Suprapubic skin (tissue), 4 donors: ENCODE results near the gene ZFYVE19.

Source experiments
- POLR2A ChIP-seq, 2 donors: fragments of 450-650 bp; IDR thresholded peaks; one replicate each; pipeline ENCODE4 v1.6.1; 2017; ENCODE audit warnings: antibody characterized with exemption in 2 of 2, mild to moderate bottlenecking in 2 of 2, moderate library complexity in 2 of 2
- POLR2AphosphoS5 ChIP-seq, 3 donors: sonication (generic); formaldehyde crosslinking; IDR thresholded peaks; one replicate each; pipeline ENCODE4 v1.6.1; 2017; ENCODE audit warnings: antibody characterized with exemption in 3 of 3

GRCh38 chr15:40789119-40789518, 17.8 kb upstream of the ZFYVE19 start:
- TF ChIP-seq POLR2A (IDR thresholded peaks at IDR 0.05) = no peak
- TF ChIP-seq POLR2AphosphoS5 (IDR thresholded peaks at IDR 0.05) = no peak
